HG02610 (cell line): ENCODE data around the gene APOBEC3B.
A peak's percentile ranks its signal among the peaks of the same experiment; 100 is the strongest.
"Not testable (repeated sequence)": the region's sequence is repeated elsewhere in the genome, so short reads cannot be mapped to it uniquely, and the experiment has no call there.

ENCODE experiments used
- ATAC-seq: cut with Tn5 transposase; IDR thresholded peaks from one replicate; pipeline ENCODE4 v1.9.1; 2021; ENCODE audit warnings: mild to moderate bottlenecking, moderate library complexity; ENCODE audit not compliant: unreplicated experiment

The APOBEC3B gene

DNA sequence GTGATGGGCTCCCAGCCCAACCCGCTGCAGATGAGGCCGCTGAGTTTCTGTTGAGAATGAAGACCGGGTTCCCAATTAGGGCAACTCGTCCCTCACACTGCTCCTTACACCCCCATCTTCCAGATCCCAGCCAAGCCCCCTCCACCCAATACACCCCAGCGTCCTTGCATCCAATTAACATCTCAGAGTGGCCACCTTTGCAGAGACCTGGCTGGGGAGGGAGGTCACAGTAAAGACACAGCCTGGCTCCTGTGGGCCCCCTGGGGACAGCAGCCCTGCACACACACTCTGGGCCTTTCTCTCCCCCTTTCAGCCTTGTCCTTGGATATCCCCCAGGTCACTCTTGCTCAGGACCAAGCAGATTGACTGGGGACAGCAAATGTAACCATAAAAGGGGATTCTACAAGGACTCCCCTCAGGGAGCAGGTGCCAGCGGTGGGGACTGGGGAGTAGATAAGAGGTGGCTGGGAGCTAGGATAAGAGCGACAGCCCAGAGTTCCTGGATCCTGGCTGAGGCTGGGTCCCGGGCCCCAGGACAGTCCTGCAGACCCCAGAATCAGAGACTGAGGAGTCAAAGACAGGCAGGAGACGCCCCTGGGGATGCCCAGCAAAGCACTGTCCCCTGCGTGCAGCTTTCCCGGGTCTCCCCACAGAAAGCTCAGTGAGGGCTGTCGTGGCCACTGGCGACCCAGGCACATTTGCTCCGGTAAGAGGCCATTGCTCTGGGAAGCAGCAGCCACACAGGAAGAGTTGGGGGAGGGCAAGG is 16.4 kb upstream of the APOBEC3B start:
- no peak for ATAC-seq

- ATAC-seq, result no peak
Measured at GRCh38 chr22:38966380-38966702, 15.8 kb upstream of the APOBEC3B start.

DNA sequence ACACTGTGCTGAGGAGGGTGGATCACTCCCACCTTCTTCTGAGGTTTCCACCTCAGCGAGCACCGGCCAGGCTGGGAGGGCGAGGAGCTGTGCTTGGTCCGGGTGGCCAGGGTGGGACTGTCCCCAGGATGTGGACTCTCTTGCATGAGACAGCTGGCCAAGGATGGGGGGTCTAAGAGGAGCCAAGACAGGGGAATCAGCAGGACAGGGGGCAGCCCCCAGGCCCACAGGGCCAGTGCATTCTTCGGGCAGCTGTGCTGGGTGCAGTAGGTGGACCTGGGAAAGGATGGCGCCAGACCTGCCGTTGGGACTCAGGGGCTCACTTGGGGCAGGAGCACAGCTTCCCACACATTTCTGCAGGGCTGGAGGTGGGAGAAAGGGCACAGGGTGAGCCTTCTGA is 15.2 kb upstream of the APOBEC3B start:
- ATAC-seq, result no peak

DNA sequence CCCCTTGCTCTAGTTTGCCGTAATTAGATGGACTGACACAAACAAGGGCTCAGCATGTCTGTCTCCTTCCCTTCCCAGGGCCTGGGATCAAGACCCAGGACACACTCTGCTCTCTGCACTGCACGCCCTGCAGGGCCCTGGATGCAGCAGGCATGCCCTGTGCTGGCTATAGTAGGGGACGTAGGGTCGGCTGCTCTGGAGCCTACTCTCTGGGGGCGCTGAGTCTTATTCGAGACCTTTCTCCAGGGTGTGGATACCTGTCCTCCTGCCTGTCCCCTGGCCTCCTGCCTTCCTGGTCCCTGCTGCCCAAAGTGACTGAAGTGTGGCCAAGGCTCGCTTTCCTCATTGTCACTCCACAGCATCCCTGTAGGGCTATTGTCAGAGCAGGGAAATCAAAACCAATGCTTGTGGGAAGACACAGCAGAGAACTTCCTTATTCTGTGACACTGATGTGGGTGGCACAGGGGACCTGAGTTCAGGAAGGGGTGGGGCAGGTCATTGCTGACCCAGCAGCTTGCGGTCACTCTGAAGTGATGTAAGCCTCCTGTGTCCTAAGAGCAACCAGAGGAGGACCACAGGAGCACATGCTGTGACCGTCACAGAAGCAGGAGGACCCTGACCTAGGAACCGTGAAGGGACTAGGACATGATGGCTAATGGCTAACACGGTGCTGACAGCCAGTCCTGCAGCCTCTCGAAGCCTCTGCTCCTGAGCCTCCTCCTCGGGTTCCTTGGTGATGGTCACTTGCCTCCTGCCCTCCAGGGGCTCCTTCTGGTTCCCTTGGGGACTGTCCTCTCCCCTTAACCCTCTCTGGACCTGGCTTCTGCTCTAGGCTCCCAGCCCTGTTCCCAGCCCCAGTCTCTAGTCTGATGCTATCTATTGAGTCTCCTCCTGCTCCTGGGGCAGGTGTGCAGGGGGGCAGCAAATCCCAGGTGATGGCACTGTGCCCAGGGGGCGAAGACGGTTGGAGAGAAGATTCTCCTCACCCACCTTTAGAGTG is 14.4 kb upstream of the APOBEC3B start:
- ATAC-seq, result no peak

- ATAC-seq, result no peak
Measured at GRCh38 chr22:38968801-38969200, 13.3 kb upstream of the APOBEC3B start.

DNA sequence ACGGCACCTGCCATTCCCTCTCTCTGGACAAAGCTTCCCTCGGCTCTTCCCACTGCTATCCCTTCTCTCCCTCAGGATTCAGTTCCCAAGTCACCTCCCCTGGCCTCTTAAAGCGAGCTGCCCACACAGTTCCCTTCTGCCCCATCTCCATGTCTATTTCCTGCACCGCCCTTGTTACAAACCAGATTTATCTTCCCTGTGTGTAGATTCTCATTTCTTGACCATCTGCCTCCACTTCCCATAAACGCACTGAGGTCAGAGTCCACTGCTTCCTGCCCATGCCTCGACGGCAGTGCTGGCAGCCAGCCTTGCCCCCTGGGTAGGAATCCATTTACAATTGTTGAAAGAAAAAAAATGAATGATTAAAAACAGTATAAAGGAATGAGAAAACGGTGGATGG is 11.6 kb upstream of the APOBEC3B start:
- ATAC-seq, result no peak

GRCh38 chr22:38971202-38971601 is 10.9 kb upstream of the APOBEC3B start:
- no peak for ATAC-seq

- ATAC-seq, result no peak
Measured at GRCh38 chr22:38971791-38972190, 10.4 kb upstream of the APOBEC3B start.

- no peak for ATAC-seq
Measured at GRCh38 chr22:38972558-38972957, 9.6 kb upstream of the APOBEC3B start.

GRCh38 chr22:38973289-38974169 is 8.6 kb upstream of the APOBEC3B start:
- ATAC-seq, result no peak

DNA sequence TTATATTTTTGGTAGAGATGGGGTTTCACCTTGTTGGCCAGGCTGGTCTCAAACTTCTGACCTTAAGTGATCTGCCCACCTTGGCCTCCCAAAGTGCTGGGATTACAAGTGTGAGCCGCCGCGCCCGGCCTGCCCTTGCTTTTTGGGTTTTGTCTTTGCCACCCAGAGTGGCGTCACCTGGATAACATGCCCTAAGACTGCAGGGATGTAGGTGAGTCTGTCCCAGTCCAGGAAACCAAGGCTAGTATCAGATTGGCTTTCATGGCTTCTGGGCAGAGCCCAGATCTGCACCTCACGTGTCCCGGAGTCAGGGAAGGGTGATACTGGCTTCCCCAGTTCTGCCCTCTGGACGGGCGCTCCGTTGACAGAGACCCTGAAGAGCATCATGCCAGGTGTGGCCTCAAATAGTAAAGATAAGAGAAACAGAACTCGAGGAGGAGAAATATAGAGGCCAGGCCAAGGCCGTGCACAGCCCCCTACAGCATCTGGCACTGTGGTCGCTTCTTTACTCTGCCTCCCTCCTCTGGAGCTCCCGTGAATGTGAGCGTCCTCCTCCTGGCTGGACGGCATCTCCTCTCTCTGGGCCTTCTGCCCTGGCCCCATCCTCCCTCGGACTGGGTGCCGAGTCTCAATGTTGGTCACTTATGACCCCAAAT is 7.8 kb upstream of the APOBEC3B start:
- no peak for ATAC-seq

- no peak for ATAC-seq
Measured at GRCh38 chr22:38974826-38975175, 7.3 kb upstream of the APOBEC3B start.

DNA sequence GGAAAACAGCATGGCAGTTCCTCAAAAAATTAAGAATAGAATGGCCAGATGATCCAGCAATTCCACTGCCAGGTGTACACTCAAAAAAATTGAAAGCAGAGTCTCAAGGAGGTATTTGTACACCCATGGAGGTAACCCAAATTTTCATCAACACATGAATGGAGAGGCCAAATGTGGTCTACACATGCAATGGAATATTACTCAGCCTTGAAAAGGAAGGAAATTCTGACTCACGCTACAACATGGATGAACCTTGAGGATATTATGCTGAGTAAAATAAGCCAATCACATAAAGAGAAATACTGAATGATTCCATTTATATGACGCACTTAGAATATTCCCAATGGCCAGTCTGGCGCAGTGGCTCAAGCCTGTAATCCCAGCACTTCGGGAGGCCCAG is 4.9 kb upstream of the APOBEC3B start:
- ATAC-seq, result not testable (repeated sequence)

DNA sequence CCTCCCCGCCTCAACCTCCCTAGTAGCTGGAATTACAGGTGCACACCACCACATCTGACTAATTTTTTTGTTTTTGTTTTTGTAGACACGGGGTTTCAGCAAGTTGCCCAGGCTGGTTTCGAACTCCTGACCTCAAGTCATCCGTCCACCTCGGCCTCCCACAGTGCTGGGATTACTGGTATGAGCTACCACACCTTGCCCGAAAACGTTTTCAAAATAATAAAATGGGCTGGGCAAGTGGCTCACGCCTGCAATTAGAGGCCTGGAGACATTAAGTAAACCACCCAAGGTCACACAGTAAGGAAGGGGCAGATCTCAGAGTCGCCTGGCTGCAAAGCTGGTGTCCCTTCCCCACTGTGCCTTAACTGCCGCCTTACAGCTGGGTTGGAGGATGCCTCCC is 1.6 kb upstream of the APOBEC3B start:
- ATAC-seq, result not testable (repeated sequence)

DNA sequence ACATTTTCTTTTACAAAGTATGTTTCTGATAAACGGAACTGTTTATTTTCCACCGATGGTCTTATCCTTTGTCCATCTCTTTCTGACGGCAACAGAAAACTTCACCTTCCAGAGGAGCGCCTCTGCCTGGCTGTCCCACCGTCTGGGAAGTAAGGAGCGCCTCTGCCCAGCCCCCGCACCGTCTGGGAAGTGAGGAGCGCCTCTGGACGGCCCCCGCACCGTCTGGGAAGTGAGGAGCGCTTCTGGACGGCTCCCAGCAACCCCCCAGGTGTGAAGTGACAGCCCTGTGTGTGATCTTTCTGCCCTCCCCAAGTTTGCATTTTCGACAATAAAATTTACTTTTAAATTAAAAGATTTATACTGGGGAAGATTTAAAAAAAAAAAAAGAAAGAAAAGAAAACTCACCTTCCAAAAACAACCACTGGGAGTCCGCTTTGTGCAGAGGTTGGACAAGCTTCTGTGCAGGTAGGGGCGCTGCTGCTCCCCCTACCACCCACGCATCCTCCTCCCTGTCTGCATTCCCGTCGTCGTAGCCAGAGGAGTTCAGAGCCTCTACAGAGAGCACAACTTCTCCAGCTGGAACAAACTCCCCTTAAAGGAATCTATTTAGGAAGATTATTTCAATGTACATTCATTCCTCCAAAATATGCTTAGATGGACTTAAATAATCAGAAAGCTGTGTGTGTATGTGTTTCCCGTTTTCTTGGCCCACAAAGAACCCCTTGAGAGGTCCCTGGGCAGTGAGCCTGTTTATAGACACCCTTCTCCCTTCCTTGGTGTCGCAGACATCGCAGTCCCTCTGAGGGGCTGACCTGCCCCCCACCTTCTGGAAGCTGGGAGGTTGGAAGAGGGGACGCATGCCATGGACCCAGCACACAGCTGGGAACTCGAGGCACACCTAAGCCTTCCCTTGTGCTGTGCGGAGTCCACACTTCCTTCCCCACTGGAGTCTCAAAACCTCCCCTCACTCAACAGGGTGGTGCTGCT is 849 bp upstream of the APOBEC3B start:
- peak; percentile 3 for ATAC-seq

DNA sequence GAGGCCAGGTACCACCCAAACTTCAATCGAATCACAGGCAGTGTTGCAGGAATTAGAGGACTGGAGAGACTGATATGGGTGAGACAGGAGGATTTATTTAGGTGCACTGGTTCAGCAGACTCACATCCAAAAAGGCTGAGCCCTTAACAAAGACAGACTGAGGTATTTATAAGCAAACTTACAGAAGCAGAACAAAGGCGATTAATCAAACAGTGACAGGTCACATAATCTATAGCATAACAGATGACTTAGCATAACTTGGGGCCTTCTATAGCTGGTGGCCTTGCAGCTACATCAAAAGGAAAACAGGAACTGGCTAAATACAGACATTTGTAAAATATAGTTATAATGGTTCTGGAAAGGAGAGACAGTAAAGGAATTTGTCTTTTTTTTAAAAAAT is 2.1 kb downstream of the APOBEC3B start:
- no peak for ATAC-seq

DNA sequence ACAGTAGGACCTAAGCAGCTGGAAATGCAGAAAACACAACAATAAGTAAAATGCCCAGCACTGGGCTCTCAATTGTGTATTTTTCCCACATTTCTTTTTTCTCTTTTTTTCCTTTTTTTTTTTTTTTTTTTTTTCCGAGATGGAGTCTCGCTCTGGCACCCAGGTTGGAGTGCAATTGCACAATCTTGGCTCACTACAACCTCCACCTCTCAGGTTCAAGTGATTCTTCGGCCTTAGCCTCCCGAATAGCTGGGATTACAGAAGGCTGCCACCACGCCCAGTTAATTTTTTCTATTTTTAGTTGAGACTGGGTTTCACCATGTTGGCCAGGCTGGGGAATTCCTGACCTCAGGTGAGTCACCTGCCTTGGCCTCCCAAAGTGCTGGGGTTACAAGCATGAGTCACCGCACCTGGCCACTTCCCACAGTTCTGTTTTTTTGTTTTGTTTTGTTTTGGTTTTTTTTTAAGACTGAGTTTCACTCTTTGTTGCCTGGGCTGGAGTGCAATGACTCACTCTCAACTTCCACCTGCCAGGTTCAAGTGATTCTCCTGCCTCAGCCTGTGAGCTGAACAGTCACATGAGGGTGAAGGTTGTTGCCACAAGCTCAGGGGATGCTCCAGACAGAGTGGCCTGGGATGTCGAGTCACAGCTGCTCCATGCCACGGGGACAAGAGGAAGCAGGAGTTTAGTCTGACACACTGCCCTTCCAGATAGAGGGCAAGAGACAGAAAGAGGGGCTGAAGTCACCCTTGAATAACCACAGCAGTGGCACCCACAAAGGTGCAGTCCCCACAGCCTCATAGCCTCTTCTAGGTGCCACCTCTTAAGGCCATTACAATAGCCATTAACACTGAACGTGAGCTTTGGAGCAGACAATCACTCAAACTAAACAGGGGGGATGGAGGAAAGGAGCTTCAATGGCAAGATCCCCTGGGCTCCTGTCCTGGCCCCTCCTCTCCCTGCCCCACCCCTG is 2.9 kb downstream of the APOBEC3B start:
- peak; percentile 72 for ATAC-seq

- ATAC-seq, result no peak
Measured at GRCh38 chr22:38986629-38987028, 4.5 kb downstream of the APOBEC3B start.
